GM23248 (cell line): ENCODE measurements around the gene OR8D2. TPM values are rescaled to one million over a fixed set of nuclear protein-coding genes. Genes with fewer than 3 reads are reported as not detected.

Experiments
- DNase-seq: peaks from one replicate; pipeline ENCODE4 v3.0.0-alpha.2; 2015
- H2AFZ ChIP-seq: fragments of 200-600 bp; sonication (generic); 2 replicates; pipeline ENCODE4 v1.6.1; 2016; ENCODE audit warnings: antibody characterized with exemption
- H3F3A ChIP-seq: fragments of 200-600 bp; sonication (generic); 2 replicates; pipeline ENCODE4 v1.6.1; 2016; ENCODE audit warnings: mild to moderate bottlenecking, antibody characterized with exemption, mixed run types; ENCODE audit not compliant: insufficient read depth
- H3K27ac ChIP-seq: fragments of 200-600 bp; sonication (generic); 2 replicates; pipeline ENCODE4 v1.5.1; 2016; ENCODE audit warnings: mild to moderate bottlenecking
- H3K27me3 ChIP-seq: fragments of 200-600 bp; sonication (generic); replicated peaks from 2 replicates; pipeline ENCODE4 v1.6.1; 2016; ENCODE audit warnings: mild to moderate bottlenecking; ENCODE audit not compliant: insufficient read depth
- H3K36me3 ChIP-seq: fragments of 200-600 bp; sonication (generic); 2 replicates; pipeline ENCODE4 v1.6.1; 2016; ENCODE audit warnings: low read depth, mild to moderate bottlenecking
- H3K4me1 ChIP-seq: fragments of 200-600 bp; sonication (generic); 2 replicates; pipeline ENCODE4 v1.6.1; 2016; ENCODE audit warnings: mild to moderate bottlenecking; ENCODE audit not compliant: insufficient read depth
- H3K4me2 ChIP-seq: fragments of 200-600 bp; sonication (generic); one replicate; pipeline ENCODE4 v1.6.1; 2016; ENCODE audit warnings: mild to moderate bottlenecking; ENCODE audit not compliant: unreplicated experiment
- H3K4me3 ChIP-seq: fragments of 200-600 bp; sonication (generic); 2 replicates; pipeline ENCODE4 v1.5.1; 2016; ENCODE audit warnings: mild to moderate bottlenecking
- H3K79me2 ChIP-seq: fragments of 200-600 bp; sonication (generic); 2 replicates; pipeline ENCODE4 v1.6.1; 2016; ENCODE audit warnings: mild to moderate bottlenecking; ENCODE audit not compliant: insufficient read depth
- H3K9ac ChIP-seq: fragments of 200-600 bp; sonication (generic); 2 replicates; pipeline ENCODE4 v1.6.1; 2016; ENCODE audit warnings: mild to moderate bottlenecking
- H3K9me2 ChIP-seq: fragments of 200-600 bp; sonication (generic); 2 replicates; pipeline ENCODE4 v1.6.1; 2016; ENCODE audit warnings: mixed run types, mild to moderate bottlenecking, moderate library complexity; ENCODE audit not compliant: insufficient read depth
- H3K9me3 ChIP-seq: fragments of 200-600 bp; sonication (generic); one replicate; pipeline ENCODE4 v1.6.1; 2017; ENCODE audit warnings: low read depth
- H4K20me1 ChIP-seq: fragments of 200-600 bp; sonication (generic); 2 replicates; pipeline ENCODE4 v1.6.0; 2016; ENCODE audit not compliant: insufficient read depth
- EZH2 ChIP-seq: fragments of 200-600 bp; sonication (generic); IDR thresholded peaks from 2 replicates; pipeline ENCODE4 v1.6.1; 2018; ENCODE audit warnings: antibody characterized with exemption, mild to moderate bottlenecking; ENCODE audit not compliant: insufficient read depth, poor library complexity, severe bottlenecking
- EZH2phosphoT487 ChIP-seq: fragments of 200-600 bp; sonication (generic); IDR thresholded peaks from 2 replicates; pipeline ENCODE4 v1.6.1; 2018; ENCODE audit warnings: antibody characterized with exemption, moderate library complexity, mild to moderate bottlenecking, low read depth; ENCODE audit not compliant: insufficient read depth
- WGBS, 2 experiments: methylation state at CpG; one replicate each; pipeline ENCODE4 v1.1.6; 2015 to 2017; ENCODE audit warnings: low lambda C conversion rate in 2 of 2, low coverage in 1 of 2; ENCODE audit errors: missing lambda C conversion rate in 2 of 2; 5-methylcytosine and 5-hydroxymethylcytosine counted together
- in situ Hi-C: fragments of 300-500 bp; cut with MboI; formaldehyde crosslinking; loops from 2 replicates; pipeline ENCODE4 v1.15.0; 2020
- polyA plus RNA-seq: library from polyadenylated mRNA; unstranded; fragments of >200 nt; fragmentation: Nextera tagmentation; extraction: Ambion mirVana; gene quantifications from 2 replicates; pipeline ENCODE4 v1.2.1, GENCODE V29; 2016
- total RNA-seq: library from RNA; depleted of rRNA; stranded (reverse); fragments of >200 nt; shearing (Covaris generic); gene quantifications from 2 replicates; pipeline ENCODE4 v1.2.3, GENCODE V29; 2014

Gene OR8D2
- total and polyA plus RNA-seq, 2 experiments from 2014 or later: not detected

GRCh38 chr11:124339396-124340141 lies 19.6 kb upstream of the OR8D2 start:
- Histone ChIP-seq H3K4me2 (no peak overlapping the region), H4K20me1 (no peaks in the 10 kb centered on the region), H3F3A (no peaks in the 10 kb centered on the region)

GRCh38 chr11:124331873-124332272 lies 11.9 kb upstream of the OR8D2 start:
- Histone ChIP-seq H3K4me2 (no peak overlapping the region), H3F3A (no peaks in the 10 kb centered on the region), H3K9me2 (no peaks in the 10 kb centered on the region), H3K9me3 (no peaks in the 10 kb centered on the region), H2AFZ (no peak overlapping the region), H3K4me3 (no peak overlapping the region), H4K20me1 (no peaks in the 10 kb centered on the region), H3K27me3 (peaks cover 45% of the 10 kb centered on the region), H3K4me1 (no peaks in the 10 kb centered on the region), H3K79me2 (no peaks in the 10 kb centered on the region), H3K27ac (no peak overlapping the region), H3K9ac (no peak overlapping the region), H3K36me3 (no peaks in the 10 kb centered on the region)
- no peak for TF ChIP-seq EZH2
- 26 to 37% methylated on average over 3 of the region's 3 CpGs for WGBS, 2 experiments
- no peak for DNase-seq
- in situ Hi-C loops: no loop called here

More at GRCh38 chr11:124339396-124340141, 19.6 kb upstream of the OR8D2 start:
- Histone ChIP-seq H3K27ac (no peak overlapping the region), H3K9me2 (no peaks in the 10 kb centered on the region), H3K9me3 (no peaks in the 10 kb centered on the region), H2AFZ (no peak overlapping the region), H3K4me3 (no peak overlapping the region), H3K79me2 (no peaks in the 10 kb centered on the region), H3K4me1 (no peaks in the 10 kb centered on the region), H3K27me3 (0 out of 2 replicates have a peak, but pooled peaks cover 4% of the 10 kb centered on the region), H3K36me3 (no peaks in the 10 kb centered on the region), H3K9ac (no peak overlapping the region)
- WGBS, 2 experiments: 44 to 51% methylated on average over 6 of the region's 6 CpGs
- in situ Hi-C loops: no loop called here
- TF ChIP-seq EZH2phosphoT487 (no peak), EZH2 (no peak)
- no peak for DNase-seq

- Histone ChIP-seq H4K20me1 (no peaks in the 10 kb centered on the region), H3K4me2 (no peak overlapping the region), H3K4me3 (no peak overlapping the region), H3K36me3 (no peaks in the 10 kb centered on the region), H3K27ac (no peak overlapping the region), H2AFZ (no peak overlapping the region), H3K9me2 (no peaks in the 10 kb centered on the region), H3K27me3 (peaks cover 45% of the 10 kb centered on the region), H3F3A (no peaks in the 10 kb centered on the region), H3K9ac (no peak overlapping the region), H3K9me3 (no peaks in the 10 kb centered on the region), H3K4me1 (no peaks in the 10 kb centered on the region), H3K79me2 (no peaks in the 10 kb centered on the region)
- WGBS, 2 experiments: 7 to 10% methylated on average over 2 of the region's 2 CpGs
- DNase-seq: peak; percentile 26
- TF ChIP-seq EZH2phosphoT487 (no peak), EZH2 (no peak)
- in situ Hi-C loops: no loop called here
Observed at GRCh38 chr11:124329787-124330478, 9.9 kb upstream of the OR8D2 start.

GRCh38 chr11:124327775-124328174 lies 7.8 kb upstream of the OR8D2 start:
- Histone ChIP-seq H3K9me3 (no peaks in the 10 kb centered on the region), H3K36me3 (no peaks in the 10 kb centered on the region), H3K27ac (no peak overlapping the region), H3K9me2 (no peaks in the 10 kb centered on the region), H3K79me2 (no peaks in the 10 kb centered on the region), H3K27me3 (peaks cover 53% of the 10 kb centered on the region), H3K4me2 (no peak overlapping the region), H2AFZ (no peak overlapping the region), H3K4me1 (no peaks in the 10 kb centered on the region), H4K20me1 (no peaks in the 10 kb centered on the region), H3K4me3 (no peak overlapping the region), H3K9ac (no peak overlapping the region), H3F3A (no peaks in the 10 kb centered on the region)
- no peak for TF ChIP-seq EZH2phosphoT487
- no peak for TF ChIP-seq EZH2
- in situ Hi-C loops: no loop called here
- 50 to 60% methylated on average over 1 of the region's 1 CpG for WGBS, 2 experiments
- no peak for DNase-seq
